GM23248 (cell line): Measurements from ENCODE around the gene XIRP2.

Source experiments
- EZH2 ChIP-seq: fragments of 200-600 bp; sonication (generic); IDR thresholded peaks from 2 replicates; pipeline ENCODE4 v1.6.1; 2018; ENCODE audit warnings: antibody characterized with exemption, mild to moderate bottlenecking; ENCODE audit not compliant: insufficient read depth, poor library complexity, severe bottlenecking
- EZH2phosphoT487 ChIP-seq: fragments of 200-600 bp; sonication (generic); IDR thresholded peaks from 2 replicates; pipeline ENCODE4 v1.6.1; 2018; ENCODE audit warnings: antibody characterized with exemption, moderate library complexity, mild to moderate bottlenecking, low read depth; ENCODE audit not compliant: insufficient read depth

DNA sequence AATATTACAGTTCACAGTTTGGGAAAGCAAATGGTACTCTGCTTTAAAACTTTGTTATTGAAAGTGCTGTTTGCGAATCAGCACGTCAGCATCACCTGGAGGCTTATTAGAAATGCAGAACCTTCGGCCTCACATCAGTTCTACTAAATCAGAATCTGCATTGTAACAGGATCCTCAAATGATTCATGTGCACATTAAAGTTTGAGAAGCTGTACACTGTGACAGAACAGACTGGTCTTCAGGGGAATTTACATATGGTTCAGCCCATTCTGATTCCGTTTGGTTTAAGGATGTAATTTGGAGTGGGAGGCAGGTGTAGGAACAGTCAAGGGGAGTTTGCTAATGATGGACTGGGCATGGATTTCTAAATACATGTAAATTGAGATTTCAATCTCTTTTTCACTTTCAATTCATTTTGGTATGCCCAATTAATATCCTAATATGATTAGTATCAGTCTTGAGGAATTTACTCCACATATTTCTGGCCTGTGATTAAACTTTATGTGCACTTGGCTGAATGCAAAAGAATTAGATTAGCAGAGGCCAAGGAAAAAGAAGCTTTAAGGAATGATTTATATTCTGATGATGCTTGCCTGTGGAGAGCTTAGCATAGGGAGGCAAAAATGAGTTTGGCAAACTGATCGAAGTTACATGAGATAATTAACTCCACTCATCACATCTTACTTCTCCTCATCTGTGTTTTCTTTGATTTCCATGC lies 248.8 kb downstream of the XIRP2 start:
- TF ChIP-seq EZH2 = no peak
- TF ChIP-seq EZH2phosphoT487 = no peak
